Measurements from ENCODE around the gene GGN.
A peak's percentile ranks its signal among the peaks of the same experiment; 100 is the strongest.
"Not testable (repeated sequence)": the region's sequence is repeated elsewhere in the genome, so short reads cannot be mapped to it uniquely, and the experiment has no call there.

The GGN gene

DNA sequence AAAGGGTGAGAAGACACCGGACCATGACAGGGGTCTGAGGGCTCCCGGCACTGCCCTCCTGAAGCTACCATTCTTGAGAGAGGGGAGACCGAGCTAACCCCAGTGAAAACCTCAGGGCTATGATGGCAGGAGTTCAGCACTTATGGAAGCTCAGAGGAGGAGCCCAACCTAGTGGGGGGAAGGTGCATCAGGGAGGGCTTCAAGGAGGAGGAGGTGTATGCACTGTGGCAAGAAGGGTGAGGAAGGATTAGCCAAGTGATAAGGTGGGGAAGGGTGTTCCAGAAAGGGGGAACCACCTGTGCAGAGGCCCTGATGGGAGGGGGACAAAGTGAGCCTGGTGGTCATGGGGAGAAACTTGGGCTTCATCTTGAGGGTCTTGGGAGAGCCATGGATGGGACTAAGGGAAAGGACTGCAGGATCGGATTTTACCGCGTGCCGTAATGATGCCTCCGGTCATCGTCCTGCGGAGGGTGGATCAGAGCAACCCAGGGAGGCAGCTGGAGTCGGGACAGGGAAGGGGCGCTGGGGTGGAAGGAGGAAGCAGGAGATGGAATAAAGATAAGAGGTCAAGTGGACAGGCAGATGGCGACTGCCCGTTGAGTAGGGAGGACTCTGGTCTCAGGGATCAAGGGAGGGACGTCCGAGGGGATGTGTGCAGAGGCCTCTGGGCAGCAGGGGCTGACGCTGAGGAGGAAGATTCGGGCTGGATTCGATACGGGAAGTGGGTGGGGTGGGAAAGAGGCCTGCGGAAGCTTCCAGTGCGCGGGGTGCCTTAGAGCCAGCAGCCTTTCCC, 26.8 kb downstream of the GGN start:
- no peak for DNase-seq

DNA sequence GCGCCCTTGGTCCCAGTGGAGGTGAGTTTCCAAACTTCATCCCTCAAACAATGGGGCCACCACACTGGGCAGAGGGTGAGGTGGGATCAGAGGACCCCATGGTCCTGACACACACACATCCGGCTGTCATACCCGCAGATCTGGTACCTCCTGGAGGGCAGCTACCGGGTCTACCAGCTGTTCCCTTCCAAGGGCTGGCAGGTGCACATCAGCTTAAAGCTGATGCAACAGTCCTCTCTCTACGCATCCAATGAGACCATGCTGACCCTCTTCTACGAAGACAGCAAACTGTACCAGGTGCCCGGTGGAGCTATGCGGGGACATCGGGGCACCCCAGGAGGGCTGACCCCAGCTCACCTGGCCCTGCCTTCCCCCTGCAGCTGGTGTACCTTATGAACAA, 27.5 kb downstream of the GGN start:
- DNase-seq: no peak

DNA sequence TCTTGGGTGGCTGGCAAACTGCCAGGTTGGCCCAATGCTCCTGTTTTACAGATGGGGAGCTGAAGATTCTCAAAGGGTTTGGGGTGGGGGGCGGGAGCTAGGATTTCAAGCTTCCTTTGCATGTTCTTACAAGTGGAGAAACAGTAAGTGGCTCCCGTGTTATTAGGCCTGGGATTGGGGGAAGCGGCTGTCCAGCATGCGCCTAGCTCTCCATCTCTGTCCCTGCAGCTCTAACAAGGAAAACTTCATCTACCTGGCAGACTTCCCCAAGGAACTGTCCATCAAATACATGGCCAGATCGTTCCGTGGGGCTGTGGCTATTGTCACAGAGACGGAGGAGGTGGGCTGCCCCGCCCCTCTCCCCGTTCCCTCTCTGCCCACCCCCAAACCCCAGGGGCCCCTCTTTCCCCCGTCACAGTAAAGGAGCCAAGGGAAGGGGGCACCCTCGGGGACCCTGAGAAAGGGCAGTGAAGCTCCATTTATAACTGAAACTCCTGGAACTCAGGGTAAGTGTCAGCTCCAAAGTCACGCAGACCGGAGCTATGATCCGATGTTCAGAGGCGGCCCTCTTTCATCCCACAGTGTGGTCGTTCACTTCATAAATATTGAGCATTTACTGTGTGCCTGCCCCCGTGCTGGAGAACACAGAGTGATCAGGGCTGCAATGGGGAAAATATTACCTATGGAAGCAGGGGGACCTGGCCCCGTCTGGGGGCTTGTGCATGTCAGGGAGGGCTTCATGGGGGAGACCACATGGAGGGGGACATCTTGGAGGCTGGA, 28.4 kb downstream of the GGN start:
- no peak for DNase-seq

DNA sequence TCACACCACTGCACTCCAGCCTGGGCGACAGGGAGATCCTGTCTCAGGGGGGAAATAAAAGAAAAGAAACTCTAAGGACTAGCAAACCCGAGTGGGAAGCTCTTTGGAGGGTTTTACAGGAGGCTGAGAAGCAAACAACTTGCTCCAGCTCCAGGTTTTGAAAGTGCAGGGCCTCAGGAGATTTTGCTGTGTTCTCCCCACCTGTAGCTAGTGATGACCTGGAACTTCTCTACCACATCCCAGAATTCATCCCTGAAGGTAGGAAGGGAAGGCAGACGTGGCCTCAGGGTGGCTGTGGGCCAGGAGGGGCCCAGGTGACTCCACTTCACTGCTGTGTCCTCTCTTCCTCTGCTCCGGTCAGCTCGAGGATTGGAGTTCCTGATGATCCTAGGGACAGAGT, 29.8 kb downstream of the GGN start:
- DNase-seq: no peak

DNA sequence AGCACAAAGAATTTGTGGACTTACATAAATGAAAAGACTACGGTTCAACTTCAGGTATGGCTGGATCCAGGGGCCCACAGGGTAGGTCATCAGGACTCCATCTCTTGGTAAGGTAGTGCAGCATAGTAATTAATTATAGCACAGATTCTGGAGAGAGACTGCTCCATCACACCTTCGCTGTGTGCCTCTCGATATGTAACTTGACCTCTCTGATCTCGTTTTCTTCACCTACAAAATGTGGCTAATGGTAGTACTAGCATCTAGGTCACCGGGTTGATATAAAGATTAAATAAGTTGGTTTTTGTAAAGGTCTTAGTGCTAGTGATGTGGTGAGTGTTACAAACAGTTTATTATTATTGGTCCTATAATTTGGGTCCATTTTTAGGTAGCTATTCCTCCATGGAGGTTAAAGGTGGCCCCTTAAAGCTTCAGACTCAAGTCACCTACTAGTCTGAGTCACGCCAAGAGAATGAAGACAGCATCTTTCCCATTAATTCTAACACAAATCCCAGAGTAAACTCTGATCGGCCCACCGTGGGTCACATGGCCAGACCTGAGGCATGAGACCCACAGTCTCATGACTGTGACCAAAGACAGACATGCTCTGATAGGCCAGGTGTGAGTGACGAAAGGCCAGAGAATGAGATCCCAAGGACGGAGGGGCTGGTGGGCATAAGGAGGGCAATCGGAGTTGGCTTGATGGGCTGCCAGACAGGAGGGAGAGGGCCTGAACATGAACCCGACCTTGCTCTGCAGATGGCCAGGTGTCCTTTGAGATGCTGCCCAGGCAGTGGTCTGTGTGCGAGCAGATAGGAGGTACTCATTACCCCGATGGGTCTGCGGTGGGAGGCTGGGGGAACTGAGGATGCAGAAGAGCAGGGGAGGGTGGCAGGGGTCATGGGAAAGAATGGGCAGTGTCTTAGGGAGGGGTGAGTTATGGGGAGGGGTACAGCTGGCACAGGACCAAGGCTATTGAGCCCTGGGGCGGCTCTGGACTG, 31.8 kb downstream of the GGN start:
- no peak for DNase-seq

DNA sequence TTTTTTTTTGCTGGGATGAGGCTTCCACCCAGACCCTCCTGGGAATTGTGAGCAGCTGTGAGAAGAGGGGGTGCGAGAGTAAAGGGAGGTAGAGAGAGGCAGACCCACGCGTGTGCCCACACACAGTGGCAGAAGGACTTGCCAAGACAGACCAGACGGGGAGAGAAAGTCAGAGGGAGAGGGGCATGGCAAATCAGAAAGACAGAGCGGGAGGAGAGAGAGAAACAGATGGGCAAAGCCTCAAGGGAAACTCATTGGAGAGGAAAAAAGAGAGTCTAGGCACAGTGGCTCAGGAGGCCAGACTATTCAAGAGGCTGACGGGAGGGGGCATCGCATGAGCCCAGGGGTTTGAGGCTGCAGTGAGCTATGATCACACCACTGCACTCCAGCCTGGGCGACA, 35.2 kb downstream of the GGN start:
- no peak for DNase-seq

DNA sequence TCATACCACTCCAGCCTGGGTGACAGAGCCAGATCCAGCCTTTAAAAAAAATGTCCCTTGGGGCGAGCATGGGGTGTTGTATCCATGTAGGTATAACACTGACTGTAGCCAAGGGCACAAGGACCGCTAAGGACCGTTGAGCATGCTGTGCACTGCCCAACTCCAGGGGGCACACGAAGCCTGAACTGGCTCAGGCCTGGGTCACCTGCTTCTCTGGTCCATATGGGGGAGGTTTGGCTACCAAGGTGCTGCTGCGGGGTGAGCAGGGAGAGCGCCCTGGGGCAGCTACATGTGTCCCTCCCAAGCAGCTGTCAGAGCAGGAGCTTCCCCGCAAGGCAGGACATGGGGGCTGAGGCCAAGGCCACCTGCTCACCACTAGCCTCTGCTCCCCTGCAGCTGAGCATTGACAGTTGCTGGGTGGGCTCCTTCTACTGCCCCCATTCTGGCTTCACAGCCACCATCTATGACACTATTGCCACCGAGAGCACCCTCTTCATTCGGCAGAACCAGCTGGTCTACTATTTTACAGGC, 35.9 kb downstream of the GGN start:
- no peak for DNase-seq

DNA sequence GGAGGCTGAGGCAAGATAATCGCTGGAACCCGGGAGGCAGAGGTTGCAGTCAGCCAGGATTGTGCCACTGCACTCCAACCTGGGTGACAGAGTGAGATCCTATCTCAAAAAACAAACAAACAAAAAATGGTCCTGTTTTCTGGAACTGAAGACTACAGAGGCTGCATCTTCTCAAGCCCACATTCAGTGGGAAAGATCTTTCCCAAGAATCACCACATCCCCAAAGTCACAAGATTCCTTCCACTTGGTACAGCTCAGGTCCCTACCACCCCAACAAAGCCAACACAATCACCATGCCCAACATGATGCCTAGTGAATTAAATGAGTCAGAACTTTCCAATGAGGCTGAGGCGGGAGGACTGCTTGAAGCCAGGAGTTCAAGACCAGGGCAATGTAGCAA, 37.0 kb downstream of the GGN start:
- DNase-seq: no peak

DNA sequence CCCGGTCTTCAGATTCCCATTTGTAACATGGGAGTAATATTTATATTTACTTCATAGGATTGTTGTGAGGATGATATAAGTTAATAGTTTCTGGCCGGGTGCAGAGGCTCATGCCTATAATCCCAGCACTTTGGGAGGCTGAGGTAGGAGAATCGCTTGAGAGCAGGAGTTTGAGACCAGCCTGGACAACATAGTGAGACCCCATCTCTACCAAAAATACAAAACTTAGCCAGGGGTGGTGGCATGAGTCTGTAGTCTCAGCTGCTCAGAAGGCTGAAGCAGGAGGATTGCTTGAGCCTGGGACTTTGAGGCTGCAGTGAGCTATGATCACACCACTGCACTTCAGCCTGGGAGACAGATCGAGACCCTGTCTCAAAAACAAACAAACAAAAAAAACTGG, 41.0 kb downstream of the GGN start:
- no peak for DNase-seq

DNA sequence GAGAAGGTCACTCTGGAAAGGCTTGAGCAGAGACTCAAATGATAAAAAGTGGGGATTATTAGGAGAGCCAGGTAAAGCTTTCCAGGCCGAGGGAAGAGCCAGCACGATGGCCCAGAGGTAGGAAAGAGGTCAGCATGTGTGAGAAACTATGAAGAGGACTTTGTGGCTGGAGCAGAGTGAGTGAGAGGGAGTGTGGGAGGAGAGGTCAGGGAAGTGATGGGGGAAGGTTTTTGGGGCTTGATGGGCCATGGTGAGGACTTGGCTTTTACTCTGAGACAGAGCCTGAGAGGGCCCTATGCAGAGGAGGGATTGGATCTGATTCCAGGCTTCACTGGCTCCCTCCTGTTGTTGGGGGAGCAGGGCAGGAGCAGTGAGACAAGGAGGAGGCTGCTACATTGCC, 46.9 kb downstream of the GGN start:
- DNase-seq: no peak

DNA sequence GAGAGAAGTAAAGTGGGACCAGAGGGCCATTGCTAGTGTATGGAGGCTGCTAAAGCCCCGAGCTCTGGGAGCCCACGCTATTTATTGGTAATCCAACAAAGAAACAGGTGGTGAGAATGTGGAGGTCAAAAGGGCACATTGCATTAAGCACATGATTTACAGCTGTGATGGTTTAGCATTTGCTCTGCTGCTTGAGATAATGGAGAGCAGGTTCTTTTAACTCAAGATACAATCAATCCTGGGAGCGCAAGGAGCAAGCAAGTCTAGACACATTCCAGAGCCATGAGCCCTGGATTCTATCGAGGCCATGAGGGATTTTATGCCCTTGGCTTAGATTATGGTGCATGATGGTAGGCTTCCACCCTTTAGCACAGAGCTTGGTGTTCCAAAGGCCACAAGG, 48.8 kb downstream of the GGN start:
- not testable (repeated sequence) for DNase-seq

DNA sequence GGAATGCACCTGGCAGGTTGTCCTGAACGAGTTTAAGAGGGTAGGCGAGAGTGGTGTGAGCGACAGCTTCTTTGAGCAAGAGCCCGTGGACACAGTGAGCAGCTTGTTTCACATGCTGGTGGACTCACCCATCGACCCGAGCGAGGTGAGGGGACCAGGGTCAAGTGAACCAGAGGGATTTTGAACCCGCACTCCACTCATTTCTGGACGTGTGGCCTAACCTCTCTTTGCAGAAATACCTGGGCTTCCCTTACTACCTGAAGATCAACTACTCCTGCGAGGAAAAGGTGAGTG, 50.5 kb downstream of the GGN start:
- DNase-seq: no peak

DNA sequence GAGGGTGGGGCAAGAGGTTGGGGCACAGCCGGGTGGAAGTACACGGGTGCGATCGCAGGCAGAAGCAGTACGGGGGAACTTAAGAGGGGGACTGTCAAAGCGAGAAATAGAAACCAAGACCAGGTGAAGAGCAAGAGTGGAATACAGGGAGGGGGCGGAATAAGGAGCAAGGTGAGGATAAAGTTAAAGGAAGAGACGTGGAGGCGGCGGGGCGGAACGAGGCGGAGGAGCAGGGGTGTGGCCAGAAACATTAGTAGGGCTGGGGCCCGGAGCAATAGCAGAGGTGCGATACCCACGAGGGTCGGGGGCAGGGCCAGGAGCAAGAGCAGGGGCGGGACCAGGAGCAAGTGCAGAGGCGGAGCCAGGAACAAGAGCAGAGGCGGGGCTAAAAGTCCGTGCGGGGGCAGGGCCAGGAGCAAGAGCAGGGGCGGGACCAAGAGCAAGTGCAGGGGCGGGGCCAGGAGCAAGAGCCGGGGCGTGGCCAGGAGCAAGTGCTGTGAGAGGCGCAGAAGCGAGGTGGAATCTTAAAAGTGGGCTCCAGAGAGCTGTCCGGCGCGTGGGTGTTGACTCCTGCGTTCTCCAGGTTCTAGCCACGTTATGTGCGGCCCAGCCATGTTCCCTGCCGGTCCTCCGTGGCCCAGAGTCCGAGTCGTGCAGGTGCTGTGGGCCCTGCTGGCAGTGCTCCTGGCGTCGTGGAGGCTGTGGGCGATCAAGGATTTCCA, 51.0 kb downstream of the GGN start:
- DNase-seq: peak; percentile 90

DNA sequence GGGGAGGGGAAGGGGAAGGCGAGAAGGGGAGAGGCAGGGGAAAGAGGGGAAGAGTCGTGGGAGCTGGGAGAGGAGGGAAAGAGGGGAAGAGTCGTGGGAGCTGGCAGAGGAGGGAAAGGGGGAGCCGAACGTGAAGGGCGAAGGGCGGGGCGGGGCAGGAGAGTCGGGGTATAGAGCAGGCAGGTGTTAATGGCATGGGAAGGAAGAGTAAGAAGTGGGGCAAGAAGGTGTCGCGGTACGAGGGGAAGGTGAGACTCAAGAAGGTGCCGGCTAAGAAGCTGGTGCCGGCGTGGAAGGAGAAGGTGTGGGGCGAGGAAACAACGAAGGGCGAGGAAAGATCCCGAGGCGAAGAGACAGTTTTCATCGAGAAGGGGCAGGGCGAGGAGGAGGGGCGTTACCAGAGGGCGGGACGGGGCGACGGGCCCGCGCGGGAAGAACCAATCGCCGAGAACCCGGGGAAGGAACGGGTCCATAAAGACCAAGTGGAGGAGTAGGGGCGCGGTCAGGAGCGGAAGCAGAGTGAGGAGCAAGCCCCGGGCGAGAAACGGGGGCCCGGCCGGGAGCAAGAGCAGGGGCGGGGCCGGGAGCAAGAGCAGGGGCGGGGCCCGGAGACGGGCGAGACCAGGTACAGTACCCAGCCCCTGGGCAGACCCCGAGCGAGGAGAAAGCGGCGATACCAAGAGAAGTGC, 51.7 kb downstream of the GGN start:
- peak; percentile 98 for DNase-seq
